Upper lobe of left lung (tissue), 6 donors: ENCODE measurements around the gene NAV1. TPM values are rescaled to one million over a fixed set of nuclear protein-coding genes. Genes with fewer than 3 reads are reported as not detected.
A peak's percentile ranks its signal among the peaks of the same experiment; 100 is the strongest.

Experiments used
- ATAC-seq, 2 donors: fragments of 200-7000 bp; cut with Tn5 transposase; one replicate each; pipeline ENCODE4 v1.9.1; 2022; ENCODE audit warnings: mild to moderate bottlenecking in 2 of 2, moderate library complexity in 2 of 2; ENCODE audit not compliant: low FRiP score in 2 of 2
- DNase-seq, 2 donors: peaks; one replicate each; pipeline ENCODE4 v3.0.0-alpha.2; 2019 to 2020
- H3K27ac ChIP-seq, 4 donors: fragments of 200-600 bp; sonication (generic); one replicate each; pipeline ENCODE4 v1.5.1; 2016 to 2019
- H3K27me3 ChIP-seq, 4 donors: fragments of 200-600 bp; sonication (generic); one replicate each; pipeline ENCODE4 v1.5.1; 2017 to 2019
- H3K36me3 ChIP-seq, 4 donors: fragments of 200-600 bp; sonication (generic); one replicate each; pipeline ENCODE4 v1.5.1; 2016 to 2019
- H3K4me1 ChIP-seq, 4 donors: fragments of 200-600 bp; sonication (generic); one replicate each; pipeline ENCODE4 v1.5.1; 2018 to 2019
- H3K4me3 ChIP-seq, 4 donors: fragments of 200-600 bp; sonication (generic); one replicate each; pipeline ENCODE4 v1.5.1; 2017 to 2019; ENCODE audit warnings: mild to moderate bottlenecking in 2 of 4, moderate library complexity in 1 of 4
- H3K9me3 ChIP-seq, 4 donors: fragments of 200-600 bp; sonication (generic); one replicate each; pipeline ENCODE4 v1.5.1; 2018 to 2019
- CTCF ChIP-seq, 6 experiments: fragments of 450-650 bp in 4 of 6; fragments of 200-600 bp in 2 of 6; sonication (generic) in 2 of 6; IDR thresholded peaks; one replicate each; pipeline ENCODE4 v1.5.1; 2016 to 2019; ENCODE audit warnings: antibody characterized with exemption in 6 of 6
- EP300 ChIP-seq, 4 donors: sonication (generic); formaldehyde crosslinking; IDR thresholded peaks; one replicate each; pipeline ENCODE4 v1.5.1; 2017; ENCODE audit warnings: antibody characterized with exemption in 4 of 4, control low read depth in 2 of 4
- POLR2A ChIP-seq, 4 donors: fragments of 450-650 bp; IDR thresholded peaks; one replicate each; pipeline ENCODE4 v1.5.1; 2016 to 2017; ENCODE audit warnings: antibody characterized with exemption in 4 of 4, mild to moderate bottlenecking in 2 of 4
- POLR2AphosphoS5 ChIP-seq, 2 donors: sonication (generic); formaldehyde crosslinking; IDR thresholded peaks; one replicate each; pipeline ENCODE4 v1.5.1; 2017; ENCODE audit warnings: antibody characterized with exemption in 2 of 2
- WGBS, 2 donors: methylation state at CpG; one replicate each; pipeline ENCODE4 v1.1.5; 2017 to 2018; 5-methylcytosine and 5-hydroxymethylcytosine counted together
- total RNA-seq, 6 donors: library from RNA; depleted of rRNA in 4 of 6; stranded (reverse); fragments of >200 nt in 4 of 6; gene quantifications; one replicate each; pipeline versions ENCODE4 v1.1.0 to v1.2.1, GENCODE V29; 2016 to 2021
- donor health status: DM: no; HTN: no; CAD: no; lungs with moderate emphysema.
- donor health status: DM: no; HTN: yes; CAD: no; lungs with severe emphysema.

Gene NAV1
- total RNA-seq, 6 donors from 2014 or later = 15.2 to 41.0 (median 24.1) TPM

DNA sequence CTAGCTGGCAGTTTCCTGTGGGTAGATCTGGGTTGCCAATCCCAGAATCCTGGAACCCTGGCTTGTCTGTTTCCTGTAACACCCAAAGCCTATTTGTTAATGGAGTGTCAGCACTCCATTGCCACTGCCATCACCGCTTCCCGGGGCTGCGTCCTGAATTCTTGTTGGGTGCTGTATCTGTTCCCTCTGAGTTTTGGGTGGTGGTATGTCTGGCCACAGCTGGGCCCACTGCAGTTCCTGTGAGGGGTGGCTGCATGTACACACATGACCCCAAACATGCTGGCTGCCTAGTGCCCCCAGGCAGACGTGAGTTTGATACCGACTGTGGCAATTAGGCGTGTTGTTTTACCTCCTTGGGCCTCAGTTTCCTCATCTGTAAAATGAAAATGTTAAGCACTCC is 29.3 kb downstream of the NAV1 start:
- DNase-seq (no peak), ATAC-seq (no peak)
- 79 to 85% methylated on average over 5 to 6 of the region's 6 CpGs for WGBS, 2 donors
- no peak overlapping the region for H3K27ac ChIP-seq
- no peaks in the 10 kb centered on the region for H3K36me3 ChIP-seq
- H3K4me1 ChIP-seq = peaks cover 19 to 56% (median 36%) of the 10 kb centered on the region in 4 donors
- H3K9me3 ChIP-seq = no peaks in the 10 kb centered on the region
- H3K4me3 ChIP-seq = no peak overlapping the region
- TF ChIP-seq POLR2AphosphoS5 (IDR thresholded peaks at IDR 0.05) (no peak), EP300 (IDR thresholded peaks at IDR 0.05) (no peak), CTCF (IDR thresholded peaks at IDR 0.05) (no peak), POLR2A (IDR thresholded peaks at IDR 0.05) (no peak)
- no peaks in the 10 kb centered on the region for H3K27me3 ChIP-seq

DNA sequence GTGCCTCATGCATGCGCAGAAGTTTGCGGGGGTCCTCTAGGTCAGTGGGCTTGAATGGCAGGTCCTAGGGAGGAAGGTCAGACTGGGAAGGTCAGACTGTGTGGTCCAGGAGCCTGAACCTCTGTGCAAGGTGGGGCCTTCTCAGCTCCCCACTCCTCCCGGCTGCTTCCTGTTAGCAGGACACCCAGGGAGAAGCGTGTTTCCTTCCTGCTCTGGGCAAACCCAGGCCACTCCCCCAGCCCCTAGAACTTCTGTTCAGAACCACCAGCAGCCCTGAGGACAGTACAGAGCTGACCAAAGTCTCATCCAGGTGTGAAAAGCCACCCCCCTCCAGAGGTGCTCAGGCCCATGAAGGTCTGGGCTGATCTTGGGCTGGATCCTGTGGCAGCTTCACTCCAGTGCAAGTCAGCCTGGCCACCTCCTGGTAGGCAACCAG is 29.9 kb downstream of the NAV1 start:
- Histone ChIP-seq H3K4me3 (no peak overlapping the region), H3K4me1 (peaks cover 19 to 59% (median 39%) of the 10 kb centered on the region in 4 donors), H3K36me3 (no peaks in the 10 kb centered on the region), H3K27ac (peak overlapping the region in 1 of 4 donors; percentile 38), H3K27me3 (no peaks in the 10 kb centered on the region), H3K9me3 (no peaks in the 10 kb centered on the region)
- 73 to 90% methylated on average over 2 to 4 of the region's 4 CpGs for WGBS, 2 donors
- ATAC-seq (peak in 1 of 2 donors; percentile 25), DNase-seq (no peak)
- TF ChIP-seq POLR2AphosphoS5 (IDR thresholded peaks at IDR 0.05) (peak in 1 of 2 donors; percentile 18), POLR2A (IDR thresholded peaks at IDR 0.05) (no peak), EP300 (IDR thresholded peaks at IDR 0.05) (no peak), CTCF (IDR thresholded peaks at IDR 0.05) (no peak)

GRCh38 chr1:201570181-201570885 is 31.4 kb downstream of the NAV1 start:
- no peaks in the 10 kb centered on the region for H3K36me3 ChIP-seq
- no peak for ATAC-seq
- H3K27me3 ChIP-seq = no peaks in the 10 kb centered on the region
- no peak overlapping the region for H3K4me3 ChIP-seq
- WGBS, 2 donors = 94 to 100% methylated on average over 3 to 4 of the region's 4 CpGs
- TF ChIP-seq POLR2A (IDR thresholded peaks at IDR 0.05) = no peak
- TF ChIP-seq POLR2AphosphoS5 (IDR thresholded peaks at IDR 0.05) = no peak
- TF ChIP-seq CTCF (IDR thresholded peaks at IDR 0.05) = no peak
- no peak for TF ChIP-seq EP300 (IDR thresholded peaks at IDR 0.05)
- no peak for DNase-seq
- peaks cover 19 to 71% (median 43%) of the 10 kb centered on the region in 4 donors for H3K4me1 ChIP-seq
- H3K27ac ChIP-seq = peak overlapping the region in 3 of 4 donors; percentile 22 to 67 (median 59)
- no peaks in the 10 kb centered on the region for H3K9me3 ChIP-seq

- TF ChIP-seq POLR2AphosphoS5 (IDR thresholded peaks at IDR 0.05) (peak in 1 of 2 donors; percentile 44), EP300 (IDR thresholded peaks at IDR 0.05) (peak in 1 of 4 donors; percentile 28), CTCF (IDR thresholded peaks at IDR 0.05) (no peak)
- no peak for DNase-seq
- Histone ChIP-seq H3K36me3 (no peaks in the 10 kb centered on the region), H3K9me3 (no peaks in the 10 kb centered on the region), H3K27me3 (no peaks in the 10 kb centered on the region), H3K4me1 (peaks cover 19 to 71% (median 43%) of the 10 kb centered on the region in 4 donors), H3K4me3 (no peak overlapping the region), H3K27ac (peak overlapping the region in 3 of 4 donors; percentile 22 to 67 (median 59))
- WGBS, 2 donors = 63 to 78% methylated on average over 10 of the region's 10 CpGs
- ATAC-seq = peak; percentile 55 to 58
Measured at GRCh38 chr1:201570886-201571624, 32.1 kb downstream of the NAV1 start.
